Mammary epithelial cell (primary cell): Measurements from ENCODE around the gene MANEAL.

ENCODE experiments used
- EZH2 ChIP-seq: IDR thresholded peaks from 2 replicates; pipeline ENCODE4 v1.6.1; 2012; ENCODE audit warnings: low read length, inconsistent platforms, borderline replicate concordance
- TF ChIP-seq, protein P1 (sequence below), 2 donors: IDR thresholded peaks in 1 of 2; conservative IDR thresholded peaks in 1 of 2; 2 replicates each; pipeline ENCODE4 v1.5.1; 2011 to 2012; ENCODE audit warnings: inconsistent platforms in 2 of 2, low read length in 2 of 2, mild to moderate bottlenecking in 2 of 2, control low read depth in 1 of 2, low read depth in 1 of 2; ENCODE audit not compliant: insufficient read depth in 1 of 2; ENCODE audit errors: extremely low read depth in 1 of 2

DNA sequence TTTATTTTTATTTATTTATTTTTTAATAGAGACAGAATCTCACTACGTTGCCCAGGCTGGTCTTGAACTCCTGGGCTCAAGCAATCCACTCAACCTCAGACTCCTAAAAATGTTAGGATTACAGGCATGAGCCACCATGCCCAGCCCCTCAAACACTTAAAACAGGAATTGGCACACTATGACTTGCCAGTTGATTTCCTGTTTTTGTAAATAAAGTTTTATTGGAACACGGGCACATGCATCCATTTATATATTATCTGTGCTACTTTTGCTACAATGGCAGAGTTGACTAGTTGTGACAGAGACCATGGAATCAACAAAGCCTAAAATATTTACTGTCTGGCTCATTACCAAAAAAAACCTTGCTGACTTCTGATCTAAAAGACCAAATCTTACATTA lies 30.4 kb downstream of the MANEAL start:
- TF ChIP-seq, protein P1, sequence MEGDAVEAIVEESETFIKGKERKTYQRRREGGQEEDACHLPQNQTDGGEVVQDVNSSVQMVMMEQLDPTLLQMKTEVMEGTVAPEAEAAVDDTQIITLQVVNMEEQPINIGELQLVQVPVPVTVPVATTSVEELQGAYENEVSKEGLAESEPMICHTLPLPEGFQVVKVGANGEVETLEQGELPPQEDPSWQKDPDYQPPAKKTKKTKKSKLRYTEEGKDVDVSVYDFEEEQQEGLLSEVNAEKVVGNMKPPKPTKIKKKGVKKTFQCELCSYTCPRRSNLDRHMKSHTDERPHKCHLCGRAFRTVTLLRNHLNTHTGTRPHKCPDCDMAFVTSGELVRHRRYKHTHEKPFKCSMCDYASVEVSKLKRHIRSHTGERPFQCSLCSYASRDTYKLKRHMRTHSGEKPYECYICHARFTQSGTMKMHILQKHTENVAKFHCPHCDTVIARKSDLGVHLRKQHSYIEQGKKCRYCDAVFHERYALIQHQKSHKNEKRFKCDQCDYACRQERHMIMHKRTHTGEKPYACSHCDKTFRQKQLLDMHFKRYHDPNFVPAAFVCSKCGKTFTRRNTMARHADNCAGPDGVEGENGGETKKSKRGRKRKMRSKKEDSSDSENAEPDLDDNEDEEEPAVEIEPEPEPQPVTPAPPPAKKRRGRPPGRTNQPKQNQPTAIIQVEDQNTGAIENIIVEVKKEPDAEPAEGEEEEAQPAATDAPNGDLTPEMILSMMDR (conservative IDR thresholded peaks at IDR 0.05 in 1 of 2, IDR thresholded peaks at IDR 0.05 in 1 of 2; ENCODE audit: extremely low read depth in 1 of 2, insufficient read depth in 1 of 2, low read depth in 1 of 2, low read length in 2 of 2), result no peak
- no peak for TF ChIP-seq EZH2
